Activated CD4-positive, alpha-beta T cell treated with anti-CD3 and anti-CD28 coated beads, Interleukin-2, amount 50 U/mL, for 1 hour (primary cell): Measurements from ENCODE around the gene RARA.

Source experiments
- DNase-seq: peaks from one replicate; pipeline ENCODE4 v3.0.0-alpha.2; 2020

The RARA gene

GRCh38 chr17:40309031-40309948, at the start of gene RARA:
Gene RARA (plus strand): TSS chr17:40309180. CDS start chr17:40331219, 22,039 bp downstream.
- DNase-seq = no peak

GRCh38 chr17:40259505-40259904, 49.5 kb upstream of the RARA start:
- no peak for DNase-seq

GRCh38 chr17:40260528-40260927, 48.5 kb upstream of the RARA start:
- DNase-seq = no peak

- DNase-seq = no peak
Measured at GRCh38 chr17:40264458-40265185, 44.4 kb upstream of the RARA start.

GRCh38 chr17:40265337-40265736, 43.6 kb upstream of the RARA start:
- no peak for DNase-seq

GRCh38 chr17:40266882-40267281, 42.1 kb upstream of the RARA start:
- no peak for DNase-seq

GRCh38 chr17:40268141-40268712, 40.8 kb upstream of the RARA start:
- no peak for DNase-seq

GRCh38 chr17:40278414-40278813, 30.6 kb upstream of the RARA start:
- no peak for DNase-seq

- no peak for DNase-seq
Measured at GRCh38 chr17:40279402-40279801, 29.6 kb upstream of the RARA start.

- DNase-seq = no peak
Measured at GRCh38 chr17:40281663-40282062, 27.3 kb upstream of the RARA start.

GRCh38 chr17:40283662-40284061, 25.3 kb upstream of the RARA start:
- no peak for DNase-seq

GRCh38 chr17:40284085-40284713, 24.8 kb upstream of the RARA start:
- no peak for DNase-seq

- no peak for DNase-seq
Measured at GRCh38 chr17:40286473-40286872, 22.5 kb upstream of the RARA start.

- DNase-seq = no peak
Measured at GRCh38 chr17:40287159-40287493, 21.9 kb upstream of the RARA start.

- DNase-seq = peak; percentile 98
Measured at GRCh38 chr17:40287494-40288369, 21.2 kb upstream of the RARA start, which contains the start of gene CDC6. Gene CDC6 (plus strand): TSS chr17:40287879. CDS start chr17:40289421, 1,542 bp downstream.

GRCh38 chr17:40290629-40291280, 18.2 kb upstream of the RARA start:
- DNase-seq = no peak

GRCh38 chr17:40291281-40291664, 17.7 kb upstream of the RARA start:
- no peak for DNase-seq

- DNase-seq = no peak
Measured at GRCh38 chr17:40293363-40293762, 15.6 kb upstream of the RARA start.

GRCh38 chr17:40295488-40296436, 13.2 kb upstream of the RARA start:
- no peak for DNase-seq

GRCh38 chr17:40297511-40297910, 11.5 kb upstream of the RARA start:
- no peak for DNase-seq
